Small intestine (tissue), 7 donors: ENCODE data around the gene PHACTR3. TPM values are rescaled to one million over a fixed set of nuclear protein-coding genes. Genes with fewer than 3 reads are reported as not detected.
A peak's percentile ranks its signal among the peaks of the same experiment; 100 is the strongest.

Experiments used
- DNase-seq, 2 donors: peaks; one replicate each; pipeline versions ENCODE4 v3.0.0 to v3.0.0-alpha.2; 2013
- FAIRE-seq: peaks from 2 replicates; lab custom pipeline; 2012; peaks lifted over from hg19 to GRCh38; lab: Jason Lieb, UNC
- H3K27ac ChIP-seq, 3 donors: one replicate each; pipeline ENCODE4 v1.5.1; 2013; ENCODE audit warnings: low read length in 2 of 3, mild to moderate bottlenecking in 2 of 3, control low read depth in 1 of 3, inconsistent platforms in 1 of 3, low read depth in 1 of 3, moderate library complexity in 1 of 3
- H3K27me3 ChIP-seq, 3 donors: one replicate each; pipeline ENCODE4 v1.6.1; 2013; ENCODE audit warnings: low read length in 3 of 3, inconsistent platforms in 1 of 3; ENCODE audit not compliant: control insufficient read depth in 3 of 3, insufficient read depth in 3 of 3
- H3K36me3 ChIP-seq, 3 donors: one replicate each; pipeline ENCODE4 v1.6.1; 2013; ENCODE audit warnings: low read length in 3 of 3, inconsistent platforms in 1 of 3, low read depth in 1 of 3, mild to moderate bottlenecking in 1 of 3, moderate library complexity in 1 of 3; ENCODE audit not compliant: control insufficient read depth in 3 of 3, insufficient read depth in 2 of 3
- H3K4me1 ChIP-seq, 3 donors: one replicate each; pipeline ENCODE4 v1.6.1; 2013; ENCODE audit warnings: low read length in 2 of 3, inconsistent platforms in 1 of 3, low read depth in 1 of 3, mild to moderate bottlenecking in 1 of 3, moderate library complexity in 1 of 3; ENCODE audit not compliant: control insufficient read depth in 3 of 3, insufficient read depth in 2 of 3
- H3K4me3 ChIP-seq, 3 donors: one replicate each; pipeline ENCODE4 v1.5.1; 2013; ENCODE audit warnings: low read length in 3 of 3, control low read depth in 1 of 3, inconsistent platforms in 1 of 3, low read depth in 1 of 3, mild to moderate bottlenecking in 1 of 3, moderate library complexity in 1 of 3
- H3K9me3 ChIP-seq, 2 donors: one replicate each; pipeline ENCODE4 v1.6.1; 2013; ENCODE audit warnings: low read depth in 1 of 2, low read length in 1 of 2; ENCODE audit not compliant: control insufficient read depth in 2 of 2, insufficient read depth in 1 of 2
- WGBS, 3 donors: extraction: QIAGEN DNeasy Blood & Tissue Kit; methylation state at CpG; one replicate each; pipeline ENCODE4 v1.1.7; 2013; 5-methylcytosine and 5-hydroxymethylcytosine counted together
- polyA plus RNA-seq, 4 donors: library from polyadenylated mRNA; stranded (reverse) in 3 of 4; unstranded in 1 of 4; fragments of 200-250 nt in 3 of 4; fragments of 120-200 nt in 1 of 4; gene quantifications; one replicate each; pipeline versions ENCODE4 v1.2.1 to v1.2.3, GENCODE V29; 2013
- donor health status: healthy with polysubstance abuse.
- donor health status: control.
- donor health status: control.
- donor health status: Bipolar disorder and iron deficiency.
- donor health status: healthy.

The PHACTR3 gene
- polyA plus RNA-seq, 4 donors, result 1.9 to 7.1 (median 4.9) TPM

DNA sequence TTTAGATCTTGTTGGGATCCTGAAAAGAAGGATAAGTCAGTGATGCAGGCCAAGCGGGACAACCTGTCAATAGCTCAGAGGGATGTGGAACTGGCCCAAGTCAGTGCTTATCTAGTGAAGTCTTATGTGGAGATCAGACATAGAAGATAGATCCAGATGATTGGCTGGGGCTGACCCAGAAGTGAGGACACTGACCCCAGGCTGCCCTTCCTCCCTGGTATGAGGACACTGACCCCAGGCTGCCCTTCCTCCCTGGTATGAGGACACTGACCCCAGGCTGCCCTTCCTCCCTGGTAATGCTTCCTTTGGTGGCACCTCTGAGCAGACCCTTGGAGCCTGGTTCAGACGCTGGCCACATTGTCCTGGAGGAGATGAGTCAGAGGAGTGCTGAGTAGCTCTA, 159.7 kb downstream of the PHACTR3 start:
- no peaks in the 10 kb centered on the region for H3K4me1 ChIP-seq
- H3K27ac ChIP-seq, result no peak overlapping the region
- H3K9me3 ChIP-seq, result no peaks in the 10 kb centered on the region
- H3K4me3 ChIP-seq, result no peak overlapping the region
- no peak for FAIRE-seq
- DNase-seq, result no peak
- H3K36me3 ChIP-seq, result no peaks in the 10 kb centered on the region
- H3K27me3 ChIP-seq, result no peaks in the 10 kb centered on the region
- WGBS, 3 donors, result 58 to 82% (median 80%) methylated on average over 2 of the region's 2 CpGs

DNA sequence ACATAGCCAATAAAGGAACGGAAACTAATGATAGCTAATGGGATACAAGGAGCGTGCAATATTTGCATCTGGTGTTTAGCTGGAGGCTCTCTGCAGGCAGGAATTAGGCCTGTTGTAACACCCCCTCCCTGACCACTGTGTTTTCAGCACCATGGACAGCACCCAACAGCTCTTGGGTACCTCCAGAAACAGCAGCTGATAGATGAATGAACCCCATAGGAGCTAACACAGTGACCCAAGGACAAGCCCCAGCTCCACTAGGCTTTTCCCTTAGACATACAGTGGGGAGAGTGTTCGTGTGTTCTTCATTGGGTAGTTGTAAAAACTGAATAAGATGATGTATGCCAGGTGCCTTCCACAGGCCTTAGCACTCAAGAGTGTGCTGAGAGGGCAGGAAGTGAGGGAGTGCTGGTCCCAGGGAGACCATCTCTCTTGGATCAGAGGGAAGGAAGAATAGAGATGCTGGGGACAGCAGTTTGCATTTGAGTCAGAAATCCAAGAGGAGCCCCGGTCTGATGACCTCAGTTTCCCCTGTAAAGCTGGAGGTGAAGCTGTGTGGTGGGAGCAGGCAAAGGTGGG, 161.3 kb downstream of the PHACTR3 start:
- no peaks in the 10 kb centered on the region for H3K9me3 ChIP-seq
- FAIRE-seq, result no peak
- 57 to 80% (median 69%) methylated on average over 4 of the region's 4 CpGs for WGBS, 3 donors
- H3K4me3 ChIP-seq, result no peak overlapping the region
- no peak overlapping the region for H3K27ac ChIP-seq
- H3K27me3 ChIP-seq, result no peaks in the 10 kb centered on the region
- H3K4me1 ChIP-seq, result no peaks in the 10 kb centered on the region
- no peaks in the 10 kb centered on the region for H3K36me3 ChIP-seq
- DNase-seq, result peak; percentile 15 to 21

DNA sequence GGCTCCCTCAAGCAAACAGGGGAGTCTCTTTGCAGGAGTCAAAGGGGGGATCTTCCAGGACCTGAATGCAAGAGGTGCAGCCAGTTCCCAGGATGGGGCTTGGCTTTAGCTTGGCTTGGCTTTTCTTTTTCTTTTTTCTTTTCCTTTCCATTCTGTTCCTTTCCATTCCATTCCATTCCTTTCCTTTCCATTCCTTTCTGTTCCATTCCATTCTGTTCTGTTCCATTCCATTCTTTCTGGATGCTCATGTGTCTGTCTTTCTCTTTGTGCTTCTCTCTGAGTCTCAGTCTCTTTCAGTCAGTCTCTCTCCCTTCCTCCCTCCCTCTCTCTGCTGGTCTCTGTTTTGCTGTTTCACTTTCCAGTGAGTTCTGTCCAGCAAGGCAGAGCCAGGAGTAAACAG, 163.3 kb downstream of the PHACTR3 start:
- FAIRE-seq (no peak), DNase-seq (no peak)
- Histone ChIP-seq H3K27me3 (no peaks in the 10 kb centered on the region), H3K27ac (no peak overlapping the region), H3K4me3 (no peak overlapping the region), H3K9me3 (no peaks in the 10 kb centered on the region), H3K36me3 (no peaks in the 10 kb centered on the region), H3K4me1 (no peaks in the 10 kb centered on the region)

DNA sequence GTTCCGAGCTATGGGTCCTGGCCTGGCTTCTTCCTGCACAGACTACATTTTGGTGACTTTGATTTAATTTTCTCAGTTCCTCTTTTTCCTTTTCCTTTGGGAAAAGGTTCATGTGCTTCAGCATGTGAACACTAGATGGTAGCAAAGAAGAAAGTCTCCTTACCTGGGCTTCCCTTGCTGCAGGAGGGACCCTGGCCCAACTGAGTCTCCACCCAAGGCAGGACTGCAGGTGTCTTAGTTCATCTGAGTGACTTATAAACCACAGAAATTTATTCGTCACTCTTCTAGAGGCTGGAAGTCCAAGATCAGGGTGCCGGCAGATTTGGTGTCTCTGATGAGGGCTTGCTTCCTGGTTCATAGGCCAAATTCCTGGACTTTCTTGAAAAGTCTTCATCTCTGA, 165.9 kb downstream of the PHACTR3 start:
- no peaks in the 10 kb centered on the region for H3K36me3 ChIP-seq
- FAIRE-seq, result no peak
- no peak overlapping the region for H3K27ac ChIP-seq
- DNase-seq, result peak in 1 of 2 donors; percentile 65
- no peak overlapping the region for H3K4me3 ChIP-seq
- no peaks in the 10 kb centered on the region for H3K4me1 ChIP-seq
- no peaks in the 10 kb centered on the region for H3K9me3 ChIP-seq
- no peaks in the 10 kb centered on the region for H3K27me3 ChIP-seq
- WGBS, 3 donors, result 27 to 44% (median 40%) methylated on average over 3 of the region's 3 CpGs

- Histone ChIP-seq H3K36me3 (no peaks in the 10 kb centered on the region), H3K9me3 (no peaks in the 10 kb centered on the region), H3K4me1 (no peaks in the 10 kb centered on the region), H3K4me3 (no peak overlapping the region), H3K27me3 (no peaks in the 10 kb centered on the region), H3K27ac (no peak overlapping the region)
- FAIRE-seq (no peak), DNase-seq (no peak)
- WGBS, 3 donors, result 78 to 84% (median 80%) methylated on average over 7 of the region's 7 CpGs
Measured at GRCh38 chr20:59770851-59771250, 166.5 kb downstream of the PHACTR3 start.

DNA sequence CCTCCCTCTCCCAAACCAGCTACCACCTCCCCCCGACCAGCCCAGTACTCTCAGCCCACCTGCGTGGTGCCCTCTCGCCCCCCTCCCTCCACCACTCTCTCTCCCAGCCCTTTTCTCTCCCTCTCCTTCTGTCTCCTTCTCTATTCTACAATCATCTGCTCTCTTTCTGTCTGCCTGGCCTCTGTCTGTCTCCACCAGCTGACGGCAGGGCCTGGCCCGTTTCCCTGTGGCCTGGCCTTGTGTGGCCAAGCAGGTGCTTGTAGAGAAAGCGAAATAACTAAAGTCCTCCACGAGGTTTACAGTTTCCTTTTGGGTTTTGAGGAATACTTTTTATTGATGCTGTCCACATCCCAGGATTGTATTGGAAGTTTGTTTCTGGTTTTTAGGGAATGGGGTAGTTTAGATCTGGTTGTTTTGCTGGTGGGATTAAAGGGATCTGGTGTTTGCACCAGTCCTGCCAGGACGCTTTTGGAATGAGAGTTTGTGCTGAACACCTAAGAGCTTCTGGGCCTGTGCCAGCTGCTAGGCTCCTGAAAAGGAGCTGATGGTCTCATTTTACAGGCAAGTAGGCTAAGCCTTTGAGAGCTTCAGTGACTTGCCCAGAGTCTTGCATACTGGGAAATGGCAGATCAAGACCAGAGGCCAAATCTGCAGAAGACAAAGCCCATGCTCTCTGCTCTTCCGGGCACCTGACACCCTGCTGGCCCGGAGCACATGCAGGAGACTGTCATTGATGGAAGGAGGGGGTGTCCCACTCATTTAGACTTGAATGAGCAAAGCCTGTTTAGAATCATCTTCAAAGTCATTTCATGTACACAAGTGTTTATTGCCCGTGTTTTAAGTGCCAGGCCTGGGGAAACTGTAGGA, 167.4 kb downstream of the PHACTR3 start:
- WGBS, 3 donors, result 63 to 69% (median 65%) methylated on average over 11 of the region's 11 CpGs
- Histone ChIP-seq H3K4me3 (no peak overlapping the region), H3K9me3 (no peaks in the 10 kb centered on the region), H3K4me1 (no peaks in the 10 kb centered on the region), H3K27me3 (no peaks in the 10 kb centered on the region), H3K36me3 (no peaks in the 10 kb centered on the region), H3K27ac (no peak overlapping the region)
- no peak for FAIRE-seq
- DNase-seq, result no peak

DNA sequence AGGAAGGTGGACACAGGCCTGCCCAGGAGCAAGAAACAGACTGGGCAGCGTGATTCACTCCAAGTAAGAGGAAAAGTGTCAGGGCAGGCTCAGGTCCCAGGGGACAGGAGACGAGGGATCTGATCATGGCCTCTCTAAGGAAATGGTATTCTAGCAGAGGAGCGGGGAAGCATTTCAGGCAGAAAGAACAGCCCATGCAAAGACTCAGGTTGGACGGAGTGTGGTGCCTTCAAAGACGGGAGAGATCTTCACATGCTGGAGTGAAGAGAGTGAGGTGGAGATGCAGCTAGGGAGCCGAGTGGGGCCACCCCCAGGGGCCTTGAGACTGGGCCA, 168.0 kb downstream of the PHACTR3 start:
- Histone ChIP-seq H3K27me3 (no peaks in the 10 kb centered on the region), H3K4me1 (no peaks in the 10 kb centered on the region), H3K9me3 (no peaks in the 10 kb centered on the region), H3K27ac (no peak overlapping the region), H3K4me3 (no peak overlapping the region), H3K36me3 (no peaks in the 10 kb centered on the region)
- no peak for FAIRE-seq
- 71 to 82% (median 76%) methylated on average over 5 to 6 of the region's 6 CpGs for WGBS, 3 donors
- no peak for DNase-seq

GRCh38 chr20:59772931-59773913, 168.9 kb downstream of the PHACTR3 start:
- H3K9me3 ChIP-seq, result no peaks in the 10 kb centered on the region
- no peak for FAIRE-seq
- no peaks in the 10 kb centered on the region for H3K4me1 ChIP-seq
- no peak overlapping the region for H3K27ac ChIP-seq
- no peak overlapping the region for H3K4me3 ChIP-seq
- 36 to 76% (median 57%) methylated on average over 21 of the region's 21 CpGs for WGBS, 3 donors
- no peaks in the 10 kb centered on the region for H3K36me3 ChIP-seq
- DNase-seq, result peak in 1 of 2 donors; percentile 81
- no peaks in the 10 kb centered on the region for H3K27me3 ChIP-seq
